Epithelial cell of proximal tubule (primary cell): ENCODE measurements around the gene OTX1. TPM values are rescaled to one million over a fixed set of nuclear protein-coding genes. Genes with fewer than 3 reads are reported as not detected.

Experiments used
- DNase-seq: peaks from one replicate; pipeline ENCODE4 v3.0.0-alpha.2; 2011; ENCODE audit warnings: low read depth
- H3K4me3 ChIP-seq: 2 replicates; pipeline ENCODE4 v1.5.1; 2011; ENCODE audit warnings: low read depth, mild to moderate bottlenecking, low read length
- CTCF ChIP-seq: conservative IDR thresholded peaks from 2 replicates; pipeline ENCODE4 v1.5.1; 2012; ENCODE audit warnings: low read depth, mild to moderate bottlenecking, low read length
- total RNA-seq: library from RNA; depleted of rRNA; stranded (reverse); fragments of >200 nt; gene quantifications from 2 replicates; pipeline ENCODE4 v1.2.3, GENCODE V29; 2015

The OTX1 gene
- total RNA-seq, 1 donor from 2014 or later = not detected

DNA sequence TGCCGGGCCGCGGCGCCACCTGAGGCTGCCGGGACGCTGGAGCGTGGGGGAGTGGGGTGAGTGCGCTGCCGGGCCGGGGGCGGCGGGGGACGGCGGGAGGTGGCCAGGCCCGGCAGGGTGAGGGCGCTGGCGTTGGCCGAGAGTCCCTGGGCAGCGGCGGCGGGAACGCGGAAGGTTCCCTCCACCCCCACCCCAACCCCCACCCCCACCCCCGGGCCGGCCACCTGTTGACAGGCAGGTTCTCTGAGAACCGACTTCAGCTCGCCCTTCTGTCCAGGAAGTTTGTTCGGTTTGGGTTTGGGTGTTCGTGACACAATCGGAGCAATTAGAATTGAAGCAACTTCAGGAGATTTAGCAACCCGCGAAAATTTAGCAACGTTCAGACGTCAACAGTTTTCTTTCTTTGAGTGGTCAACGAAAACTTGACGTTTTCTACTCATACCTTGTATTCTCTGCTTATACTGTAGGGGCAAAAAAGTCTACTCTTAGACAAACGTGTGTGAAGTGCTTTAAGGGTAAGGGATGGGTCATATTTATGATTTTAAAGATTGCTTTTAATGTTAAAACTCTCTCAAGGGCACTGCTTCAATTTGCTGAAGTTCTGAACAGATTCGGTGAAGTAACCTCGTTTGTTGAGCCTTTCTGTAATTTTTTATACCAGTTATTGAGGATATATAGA lies 9.3 kb downstream of the OTX1 start:
- TF ChIP-seq CTCF = no peak
- DNase-seq = no peak
- no peak overlapping the region for H3K4me3 ChIP-seq

DNA sequence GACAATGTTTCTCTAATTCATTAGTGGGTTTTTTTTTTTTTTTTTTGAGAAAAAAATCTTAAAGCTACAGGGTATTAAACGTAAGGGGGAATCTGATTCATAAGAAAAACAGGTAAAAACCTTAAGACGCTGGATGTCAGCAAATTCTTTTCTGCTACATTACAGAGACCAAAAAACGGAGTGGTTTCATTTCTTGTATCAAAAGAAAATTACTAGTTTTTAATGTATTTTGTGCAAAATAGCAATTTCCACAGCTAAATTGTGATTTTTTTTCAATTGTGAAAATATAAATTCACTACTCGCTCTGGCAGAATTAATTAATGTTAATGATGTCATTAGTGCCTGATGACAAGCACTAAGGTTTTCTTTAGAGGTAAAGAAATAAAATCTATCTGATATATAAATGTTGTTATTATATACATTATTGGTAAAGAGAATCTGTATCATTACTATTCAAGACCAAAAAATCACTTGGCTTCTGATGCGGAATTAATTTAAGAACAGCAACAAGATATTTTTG lies 9.9 kb downstream of the OTX1 start:
- DNase-seq = no peak
- TF ChIP-seq CTCF = no peak
- no peak overlapping the region for H3K4me3 ChIP-seq

GRCh38 chr2:63064197-63064596 lies 13.6 kb downstream of the OTX1 start:
- no peak for DNase-seq
- TF ChIP-seq CTCF = no peak
- no peak overlapping the region for H3K4me3 ChIP-seq

DNA sequence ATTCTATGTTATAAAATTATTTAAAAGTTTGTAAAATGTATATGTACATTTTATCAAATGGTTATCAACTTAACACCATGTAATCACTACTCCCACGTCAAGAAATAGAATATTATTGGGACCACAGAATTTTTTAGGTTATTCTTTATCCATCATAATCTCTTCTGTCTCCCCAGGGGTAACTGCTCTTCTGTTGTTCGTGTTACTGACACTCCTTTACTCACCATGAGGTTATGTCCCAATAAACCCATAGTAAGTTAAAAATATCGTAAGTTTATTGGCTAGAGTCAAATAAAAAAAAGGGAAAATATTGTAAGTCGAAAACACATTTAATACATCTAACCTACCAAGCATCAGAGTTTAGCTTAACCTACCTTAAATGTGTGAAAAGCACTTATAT lies 14.0 kb downstream of the OTX1 start:
- TF ChIP-seq CTCF = no peak
- DNase-seq = no peak
- no peak overlapping the region for H3K4me3 ChIP-seq

DNA sequence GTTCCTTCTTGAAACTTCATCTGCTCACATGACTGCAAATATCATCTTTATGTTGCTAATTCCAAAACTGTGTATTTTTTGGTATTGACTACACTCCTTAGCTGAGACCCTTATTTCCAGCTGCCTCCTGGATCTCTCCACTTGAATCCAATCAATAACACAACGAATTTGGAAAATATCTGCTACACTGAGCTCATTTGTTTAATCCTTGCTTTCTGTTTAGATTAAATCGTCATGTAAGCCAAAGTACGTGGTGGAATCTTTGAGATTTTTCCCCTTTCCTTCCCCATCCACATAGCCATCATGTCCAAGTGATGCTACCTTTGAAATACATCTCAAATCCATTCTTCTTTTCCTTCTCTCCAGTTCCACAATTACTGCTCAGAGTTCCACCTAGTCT lies 15.6 kb downstream of the OTX1 start:
- H3K4me3 ChIP-seq = no peak overlapping the region
- TF ChIP-seq CTCF = no peak
- DNase-seq = no peak

DNA sequence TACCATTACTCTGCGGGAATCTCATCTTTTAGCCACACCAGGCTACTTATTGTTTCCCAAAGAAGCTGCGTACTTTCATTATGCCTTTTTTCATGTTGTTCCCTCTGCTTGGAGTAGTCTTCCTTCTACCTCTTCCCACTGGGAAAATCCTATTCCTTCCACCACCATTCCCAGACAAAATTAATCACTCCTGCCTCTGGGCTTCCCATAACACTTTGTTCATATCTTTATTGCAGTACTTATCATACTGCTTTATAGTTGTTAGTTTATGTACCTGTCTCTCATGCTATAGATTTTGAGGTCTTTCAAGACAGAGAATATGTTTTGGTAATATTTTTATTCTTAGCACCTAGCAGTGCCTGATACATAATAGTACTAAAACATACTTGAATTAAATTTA lies 16.2 kb downstream of the OTX1 start:
- no peak for TF ChIP-seq CTCF
- no peak for DNase-seq
- no peak overlapping the region for H3K4me3 ChIP-seq

- TF ChIP-seq CTCF = no peak
- DNase-seq = no peak
- H3K4me3 ChIP-seq = no peak overlapping the region
Observed at GRCh38 chr2:63071664-63072063, 21.0 kb downstream of the OTX1 start.
